ENCODE results near the gene COMMD7.

DNA sequence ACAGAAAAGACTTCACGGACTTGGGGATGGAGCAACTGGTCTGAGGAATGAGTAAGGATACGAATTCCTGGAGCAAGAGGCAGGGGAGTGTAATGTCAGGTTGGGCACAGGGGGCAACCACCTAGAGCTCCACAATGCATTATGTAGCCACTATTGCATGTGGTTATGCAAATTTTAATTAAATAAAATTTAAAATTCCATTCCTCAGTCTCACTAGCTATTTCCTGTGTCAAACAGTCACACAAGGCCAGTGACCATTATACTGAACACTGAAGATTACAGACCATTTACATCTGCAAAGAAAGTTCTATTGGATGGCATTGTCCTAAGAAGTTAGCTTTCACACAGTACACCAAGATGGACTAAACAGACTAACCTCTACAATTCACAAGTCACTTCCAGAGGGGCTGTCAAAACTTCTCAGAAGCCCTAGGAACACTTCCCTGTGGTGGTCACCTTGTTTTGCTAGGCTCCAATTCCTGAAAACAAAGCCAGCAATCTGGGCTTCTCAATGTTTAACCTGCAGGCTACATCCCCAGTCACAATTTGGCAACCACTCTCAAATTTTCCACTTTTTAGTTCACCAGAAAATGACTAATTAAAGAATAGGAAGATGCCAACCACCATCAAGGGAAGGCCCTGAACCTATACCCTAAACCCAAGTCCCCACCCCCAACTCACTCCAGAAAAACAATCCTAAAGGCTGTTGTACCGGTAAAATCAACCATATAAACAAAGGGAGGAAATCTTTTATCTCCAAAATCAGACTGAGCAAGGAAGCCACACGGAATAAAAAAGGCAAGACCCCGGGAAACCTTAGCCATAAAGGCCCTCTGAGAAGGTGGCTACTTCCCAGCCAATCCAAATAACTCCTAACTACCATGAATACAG is 35.3 kb downstream of the COMMD7 start:
- no peak for TF ChIP-seq ZNF565 (CRISPR knock-in tag; conservative IDR thresholded peaks at IDR 0.05; ENCODE audit: low read depth)
- TF ChIP-seq, protein P1, sequence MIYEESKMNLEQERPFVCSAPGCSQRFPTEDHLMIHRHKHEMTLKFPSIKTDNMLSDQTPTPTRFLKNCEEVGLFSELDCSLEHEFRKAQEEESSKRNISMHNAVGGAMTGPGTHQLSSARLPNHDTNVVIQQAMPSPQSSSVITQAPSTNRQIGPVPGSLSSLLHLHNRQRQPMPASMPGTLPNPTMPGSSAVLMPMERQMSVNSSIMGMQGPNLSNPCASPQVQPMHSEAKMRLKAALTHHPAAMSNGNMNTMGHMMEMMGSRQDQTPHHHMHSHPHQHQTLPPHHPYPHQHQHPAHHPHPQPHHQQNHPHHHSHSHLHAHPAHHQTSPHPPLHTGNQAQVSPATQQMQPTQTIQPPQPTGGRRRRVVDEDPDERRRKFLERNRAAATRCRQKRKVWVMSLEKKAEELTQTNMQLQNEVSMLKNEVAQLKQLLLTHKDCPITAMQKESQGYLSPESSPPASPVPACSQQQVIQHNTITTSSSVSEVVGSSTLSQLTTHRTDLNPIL (CRISPR knock-in tag; IDR thresholded peaks at IDR 0.05; ENCODE audit: low read depth), result no peak

Measured in SK-N-SH treated with all-trans-retinoic acid at 6 μM for 48 hours (cell line).